K562 (cell line): ENCODE measurements around the gene STK11. TPM values are rescaled to one million over a fixed set of nuclear protein-coding genes. Genes with fewer than 3 reads are reported as not detected.
A peak's percentile ranks its signal among the peaks of the same experiment; 100 is the strongest.

Experiments
- BCOR ChIP-seq: fragments of 450-650 bp; IDR thresholded peaks from 2 replicates; pipeline ENCODE4 v1.6.1; 2016
- CBX1 ChIP-seq: sonication (generic); IDR thresholded peaks from 2 replicates; pipeline ENCODE4 v1.6.1; 2016; ENCODE audit warnings: antibody characterized with exemption, low read depth, mild to moderate bottlenecking
- CHD2 ChIP-seq: IDR thresholded peaks from 2 replicates; pipeline ENCODE4 v1.6.1; 2011; ENCODE audit warnings: low read depth, low read length
- E2F8 ChIP-seq: fragments of 450-650 bp; IDR thresholded peaks from 2 replicates; pipeline ENCODE4 v1.7.1; 2018; ENCODE audit warnings: mild to moderate bottlenecking, low read depth; ENCODE audit not compliant: partially characterized antibody
- EP400 ChIP-seq: fragments of 450-650 bp; IDR thresholded peaks from 2 replicates; pipeline ENCODE4 v1.6.1; 2017; ENCODE audit warnings: antibody characterized with exemption, mild to moderate bottlenecking, moderate library complexity
- ETS2 ChIP-seq: IDR thresholded peaks from 2 replicates; pipeline ENCODE4 v1.6.1; 2016; ENCODE audit warnings: borderline replicate concordance, missing genetic modification characterization, mild to moderate bottlenecking, moderate library complexity, missing compliant biosample characterization; ENCODE audit not compliant: poor library complexity, severe bottlenecking
- HDAC2 ChIP-seq: fragments of 450-650 bp; IDR thresholded peaks from 2 replicates; pipeline ENCODE4 v1.6.1; 2016; ENCODE audit warnings: mild to moderate bottlenecking
- MTA3 ChIP-seq: fragments of 450-650 bp; formaldehyde crosslinking; IDR thresholded peaks from 2 replicates; pipeline ENCODE4 v1.6.1; 2017; ENCODE audit warnings: mild to moderate bottlenecking, borderline replicate concordance
- NRF1 ChIP-seq, 2 experiments: fragments of 450-650 bp; IDR thresholded peaks in 1 of 2; conservative IDR thresholded peaks in 1 of 2; 2 replicates each; pipeline ENCODE4 v1.6.1; 2014; ENCODE audit warnings: mild to moderate bottlenecking in 2 of 2
- POLR2G ChIP-seq: fragments of 200-400 bp; formaldehyde crosslinking; IDR thresholded peaks from 2 replicates; pipeline ENCODE4 v1.6.1; 2017; ENCODE audit warnings: low read depth, mild to moderate bottlenecking, antibody characterized with exemption, low read length, moderate library complexity
- RAD51 ChIP-seq: fragments of 450-650 bp; IDR thresholded peaks from 2 replicates; pipeline ENCODE4 v1.7.1; 2016; ENCODE audit warnings: low read depth, mild to moderate bottlenecking, borderline replicate concordance
- TCF3 ChIP-seq: sonication (generic); formaldehyde crosslinking; IDR thresholded peaks from 2 replicates; pipeline ENCODE4 v1.4.0; 2020; ENCODE audit warnings: mild to moderate bottlenecking, missing genetic modification reagents
- ZFP30 ChIP-seq: fragments of 250-450 bp; sonication (Bioruptor Pico); IDR thresholded peaks from 2 replicates; pipeline ENCODE4 v1.8.0; 2022; ENCODE audit warnings: moderate library complexity, mild to moderate bottlenecking, inconsistent platforms, borderline replicate concordance
- ZFX ChIP-seq: sonication (generic); formaldehyde crosslinking; IDR thresholded peaks from 2 replicates; pipeline ENCODE4 v1.8.0; 2022; ENCODE audit warnings: mild to moderate bottlenecking, missing genetic modification reagents, moderate library complexity
- ZKSCAN3 ChIP-seq: fragments of 250-450 bp; sonication (Bioruptor Pico); IDR thresholded peaks from 2 replicates; pipeline ENCODE4 v1.4.0; 2020
- ZNF354B ChIP-seq: fragments of 250-450 bp; sonication (Bioruptor Pico); IDR thresholded peaks from 2 replicates; pipeline ENCODE4 v1.4.0; 2020
- polyA plus RNA-seq, 8 experiments: library from polyadenylated mRNA; depleted of rRNA in 4 of 8; stranded (reverse) in 5 of 8; unstranded in 3 of 8; fragments of >200 nt; fragmentation: Nextera tagmentation in 2 of 8; fragmentation: Illumina TruSeq in 1 of 8; extraction: Ambion mirVana in 2 of 8; extraction: Trizol in 1 of 8; gene quantifications; 2 replicates each; pipeline versions ENCODE4 v1.2.1 to v1.2.3, GENCODE V29; 2011 to 2014; ENCODE audit warnings: inconsistent platforms in 1 of 8, missing spikeins in 1 of 8
- total RNA-seq, 7 experiments: library from RNA; depleted of rRNA in 6 of 7; stranded (reverse); fragments of >200 nt in 6 of 7; fragmentation: Illumina TruSeq in 2 of 7; extraction: Trizol in 2 of 7; gene quantifications; 2 replicates each; pipeline versions ENCODE4 v1.2.1 to v1.2.3, GENCODE V29; 2011 to 2021; ENCODE audit warnings: low replicate concordance in 1 of 7
- TF ChIP-seq, protein P1 (sequence below): sonication (generic); formaldehyde crosslinking; IDR thresholded peaks from 2 replicates; pipeline ENCODE4 v1.8.0; 2022; ENCODE audit warnings: mild to moderate bottlenecking, missing genetic modification reagents
- TF ChIP-seq, protein P2 (sequence below): sonication (generic); formaldehyde crosslinking; IDR thresholded peaks from 2 replicates; pipeline ENCODE4 v1.8.0; 2022; ENCODE audit warnings: mild to moderate bottlenecking, missing genetic modification reagents

STK11 gene
- total and polyA plus RNA-seq, 9 of the 15 experiments (the other 6 are each of a cell fraction or from before 2014, with no cell fraction given) = 0.15 to 96.5 (median 31.7) TPM

- TF ChIP-seq TCF3 (no peak), EP400 (no peak), ZFP30 (CRISPR knock-in tag) (no peak), ZNF354B (CRISPR knock-in tag) (no peak), ETS2 (tag) (no peak), E2F8 (no peak), CHD2 (peak; percentile 17; the same call in 1 of the 2 replicates), ZKSCAN3 (CRISPR knock-in tag) (no peak), HDAC2 (peak; percentile 45), NRF1 (conservative IDR thresholded peaks at IDR 0.05 in 1 of 2, IDR thresholded peaks at IDR 0.05 in 1 of 2) (no peak), MTA3 (no peak), POLR2G (peak; percentile 82), CBX1 (0 out of 2 replicates have a peak, but pooled peaks have one; percentile 30), RAD51 (no peak), BCOR (peak; percentile 89), ZFX (CRISPR knock-in tag) (no peak)
- TF ChIP-seq, protein P1, sequence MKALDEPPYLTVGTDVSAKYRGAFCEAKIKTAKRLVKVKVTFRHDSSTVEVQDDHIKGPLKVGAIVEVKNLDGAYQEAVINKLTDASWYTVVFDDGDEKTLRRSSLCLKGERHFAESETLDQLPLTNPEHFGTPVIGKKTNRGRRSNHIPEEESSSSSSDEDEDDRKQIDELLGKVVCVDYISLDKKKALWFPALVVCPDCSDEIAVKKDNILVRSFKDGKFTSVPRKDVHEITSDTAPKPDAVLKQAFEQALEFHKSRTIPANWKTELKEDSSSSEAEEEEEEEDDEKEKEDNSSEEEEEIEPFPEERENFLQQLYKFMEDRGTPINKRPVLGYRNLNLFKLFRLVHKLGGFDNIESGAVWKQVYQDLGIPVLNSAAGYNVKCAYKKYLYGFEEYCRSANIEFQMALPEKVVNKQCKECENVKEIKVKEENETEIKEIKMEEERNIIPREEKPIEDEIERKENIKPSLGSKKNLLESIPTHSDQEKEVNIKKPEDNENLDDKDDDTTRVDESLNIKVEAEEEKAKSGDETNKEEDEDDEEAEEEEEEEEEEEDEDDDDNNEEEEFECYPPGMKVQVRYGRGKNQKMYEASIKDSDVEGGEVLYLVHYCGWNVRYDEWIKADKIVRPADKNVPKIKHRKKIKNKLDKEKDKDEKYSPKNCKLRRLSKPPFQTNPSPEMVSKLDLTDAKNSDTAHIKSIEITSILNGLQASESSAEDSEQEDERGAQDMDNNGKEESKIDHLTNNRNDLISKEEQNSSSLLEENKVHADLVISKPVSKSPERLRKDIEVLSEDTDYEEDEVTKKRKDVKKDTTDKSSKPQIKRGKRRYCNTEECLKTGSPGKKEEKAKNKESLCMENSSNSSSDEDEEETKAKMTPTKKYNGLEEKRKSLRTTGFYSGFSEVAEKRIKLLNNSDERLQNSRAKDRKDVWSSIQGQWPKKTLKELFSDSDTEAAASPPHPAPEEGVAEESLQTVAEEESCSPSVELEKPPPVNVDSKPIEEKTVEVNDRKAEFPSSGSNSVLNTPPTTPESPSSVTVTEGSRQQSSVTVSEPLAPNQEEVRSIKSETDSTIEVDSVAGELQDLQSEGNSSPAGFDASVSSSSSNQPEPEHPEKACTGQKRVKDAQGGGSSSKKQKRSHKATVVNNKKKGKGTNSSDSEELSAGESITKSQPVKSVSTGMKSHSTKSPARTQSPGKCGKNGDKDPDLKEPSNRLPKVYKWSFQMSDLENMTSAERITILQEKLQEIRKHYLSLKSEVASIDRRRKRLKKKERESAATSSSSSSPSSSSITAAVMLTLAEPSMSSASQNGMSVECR (CRISPR knock-in tag) = 0 out of 2 replicates have a peak, but pooled peaks have one; percentile 52
- TF ChIP-seq, protein P2, sequence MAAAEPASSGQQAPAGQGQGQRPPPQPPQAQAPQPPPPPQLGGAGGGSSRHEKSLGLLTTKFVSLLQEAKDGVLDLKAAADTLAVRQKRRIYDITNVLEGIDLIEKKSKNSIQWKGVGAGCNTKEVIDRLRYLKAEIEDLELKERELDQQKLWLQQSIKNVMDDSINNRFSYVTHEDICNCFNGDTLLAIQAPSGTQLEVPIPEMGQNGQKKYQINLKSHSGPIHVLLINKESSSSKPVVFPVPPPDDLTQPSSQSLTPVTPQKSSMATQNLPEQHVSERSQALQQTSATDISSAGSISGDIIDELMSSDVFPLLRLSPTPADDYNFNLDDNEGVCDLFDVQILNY (CRISPR knock-in tag) = no peak
Measured at GRCh38 chr19:1259876-1260748, 54.5 kb downstream of the STK11 start (continued).
